Fibroblast of lung (primary cell): ENCODE data around the gene NIPAL3. TPM values are rescaled to one million over a fixed set of nuclear protein-coding genes. Genes with fewer than 3 reads are reported as not detected.

ENCODE experiments used
- DNase-seq, 2 donors: peaks; one replicate each; pipeline versions ENCODE4 v3.0.0 to v3.0.0-alpha.2; 2010; ENCODE audit warnings: low read depth in 2 of 2
- H2AFZ ChIP-seq: 2 replicates; pipeline ENCODE4 v1.5.1; 2012; ENCODE audit warnings: low read length, control low read depth, inconsistent platforms
- H3K27ac ChIP-seq: 2 replicates; pipeline ENCODE4 v1.5.1; 2011; ENCODE audit warnings: low read length, control low read depth; ENCODE audit not compliant: insufficient read depth
- H3K27me3 ChIP-seq: 2 replicates; pipeline ENCODE4 v1.5.1; 2011; ENCODE audit warnings: mild to moderate bottlenecking, low read length; ENCODE audit not compliant: control insufficient read depth, insufficient read depth
- H3K36me3 ChIP-seq: 2 replicates; pipeline ENCODE4 v1.5.1; 2011; ENCODE audit warnings: low read length; ENCODE audit not compliant: control insufficient read depth, insufficient read depth
- H3K4me1 ChIP-seq: 2 replicates; pipeline ENCODE4 v1.5.1; 2011; ENCODE audit warnings: low read length; ENCODE audit not compliant: control insufficient read depth, insufficient read depth; ENCODE audit errors: extremely low read depth
- H3K4me2 ChIP-seq: 2 replicates; pipeline ENCODE4 v1.5.1; 2011; ENCODE audit warnings: low read length, control low read depth; ENCODE audit not compliant: insufficient read depth; ENCODE audit errors: extremely low read depth
- H3K4me3 ChIP-seq, 4 experiments: fragments of 200-600 bp in 1 of 4; sonication (generic) in 1 of 4; replicated peaks in 1 of 4; 2 replicates each; pipeline ENCODE4 v1.5.1; 2011 to 2016; ENCODE audit warnings: low read length in 4 of 4, low read depth in 3 of 4, mild to moderate bottlenecking in 3 of 4, control low read depth in 2 of 4, inconsistent platforms in 1 of 4, mixed read lengths in 1 of 4; ENCODE audit not compliant: insufficient read depth in 1 of 4; ENCODE audit errors: control extremely low read depth in 1 of 4
- H3K79me2 ChIP-seq: 2 replicates; pipeline ENCODE4 v1.5.1; 2012; ENCODE audit warnings: mild to moderate bottlenecking, low read length, inconsistent platforms; ENCODE audit not compliant: control insufficient read depth, insufficient read depth
- H3K9ac ChIP-seq: 2 replicates; pipeline ENCODE4 v1.5.1; 2011; ENCODE audit warnings: mild to moderate bottlenecking, low read length, control low read depth; ENCODE audit not compliant: insufficient read depth
- H3K9me3 ChIP-seq: 2 replicates; pipeline ENCODE4 v1.5.1; 2012; ENCODE audit warnings: low read depth, low read length; ENCODE audit not compliant: control insufficient read depth, insufficient read depth
- H4K20me1 ChIP-seq: 2 replicates; pipeline ENCODE4 v1.5.1; 2011; ENCODE audit warnings: low read length; ENCODE audit not compliant: control insufficient read depth, insufficient read depth; ENCODE audit errors: extremely low read depth
- EZH2 ChIP-seq: IDR thresholded peaks from 2 replicates; pipeline ENCODE4 v1.5.1; 2012; ENCODE audit warnings: low read length, control low read depth, mild to moderate bottlenecking; ENCODE audit errors: missing control alignments
- polyA plus RNA-seq, 2 donors: library from polyadenylated mRNA; depleted of rRNA in 1 of 2; stranded (reverse) in 1 of 2; unstranded in 1 of 2; fragments of >200 nt; gene quantifications; 2 replicates each; pipeline ENCODE4 v1.2.1, GENCODE V29; 2011 to 2012; ENCODE audit warnings: missing spikeins in 1 of 2
- total RNA-seq: library from RNA; depleted of rRNA; stranded (reverse); fragments of >200 nt; gene quantifications from 2 replicates; pipeline ENCODE4 v1.2.1, GENCODE V29; 2014
- TF ChIP-seq, protein P1 (sequence below), 2 donors: IDR thresholded peaks in 1 of 2; conservative IDR thresholded peaks in 1 of 2; 1 replicate in 1 of 2; 2 replicates in 1 of 2; pipeline ENCODE4 v1.5.1; 2011 to 2012; ENCODE audit warnings: low read length in 2 of 2, control low read depth in 1 of 2, inconsistent platforms in 1 of 2, low read depth in 1 of 2, mild to moderate bottlenecking in 1 of 2

Gene NIPAL3
- total and polyA plus RNA-seq, 2 donors (not counting 1 experiment from before 2014, with no cell fraction given) = 65.3 to 85.2 TPM

- Histone ChIP-seq H3K9ac (no peak overlapping the region), H3K79me2 (peaks cover 13% of the 10 kb centered on the region), H3K4me3 (peak overlapping the region in 2 of 4 experiments; percentile 79 to 80), H3K27ac (no peak overlapping the region), H3K4me1 (peaks cover 15% of the 10 kb centered on the region), H3K9me3 (no peaks in the 10 kb centered on the region), H2AFZ (no peak overlapping the region), H3K36me3 (no peaks in the 10 kb centered on the region), H3K4me2 (peak overlapping the region; percentile 91), H3K27me3 (no peaks in the 10 kb centered on the region), H4K20me1 (no peaks in the 10 kb centered on the region)
- DNase-seq = no peak
- TF ChIP-seq EZH2 = no peak
- TF ChIP-seq, protein P1, sequence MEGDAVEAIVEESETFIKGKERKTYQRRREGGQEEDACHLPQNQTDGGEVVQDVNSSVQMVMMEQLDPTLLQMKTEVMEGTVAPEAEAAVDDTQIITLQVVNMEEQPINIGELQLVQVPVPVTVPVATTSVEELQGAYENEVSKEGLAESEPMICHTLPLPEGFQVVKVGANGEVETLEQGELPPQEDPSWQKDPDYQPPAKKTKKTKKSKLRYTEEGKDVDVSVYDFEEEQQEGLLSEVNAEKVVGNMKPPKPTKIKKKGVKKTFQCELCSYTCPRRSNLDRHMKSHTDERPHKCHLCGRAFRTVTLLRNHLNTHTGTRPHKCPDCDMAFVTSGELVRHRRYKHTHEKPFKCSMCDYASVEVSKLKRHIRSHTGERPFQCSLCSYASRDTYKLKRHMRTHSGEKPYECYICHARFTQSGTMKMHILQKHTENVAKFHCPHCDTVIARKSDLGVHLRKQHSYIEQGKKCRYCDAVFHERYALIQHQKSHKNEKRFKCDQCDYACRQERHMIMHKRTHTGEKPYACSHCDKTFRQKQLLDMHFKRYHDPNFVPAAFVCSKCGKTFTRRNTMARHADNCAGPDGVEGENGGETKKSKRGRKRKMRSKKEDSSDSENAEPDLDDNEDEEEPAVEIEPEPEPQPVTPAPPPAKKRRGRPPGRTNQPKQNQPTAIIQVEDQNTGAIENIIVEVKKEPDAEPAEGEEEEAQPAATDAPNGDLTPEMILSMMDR (conservative IDR thresholded peaks at IDR 0.05 in 1 of 2, IDR thresholded peaks at IDR 0.05 in 1 of 2; ENCODE audit: low read depth in 1 of 2, low read length in 2 of 2) = no peak
Observed at GRCh38 chr1:24412408-24412807, 3.2 kb upstream of the NIPAL3 start.

GRCh38 chr1:24413350-24414163 lies 2.0 kb upstream of the NIPAL3 start, which contains the start of gene STPG1:
STPG1 (minus strand) TSS chr1:24413782; CDS start chr1:24401388, 12,394 bp downstream.
- Histone ChIP-seq H4K20me1 (no peaks in the 10 kb centered on the region), H3K27me3 (no peaks in the 10 kb centered on the region), H3K4me1 (peaks cover 22% of the 10 kb centered on the region), H2AFZ (peak within 1 kb of the TSS; percentile 87), H3K9me3 (no peaks in the 10 kb centered on the region), H3K9ac (peak within 1 kb of the TSS; percentile 81), H3K4me3 (peak within 1 kb of the TSS; percentile 63 to 80 (median 76)), H3K4me2 (peak within 1 kb of the TSS; percentile 91), H3K79me2 (peaks cover 19% of the 10 kb centered on the region), H3K27ac (peak within 1 kb of the TSS; percentile 92), H3K36me3 (no peaks in the 10 kb centered on the region)
- peak; percentile 72 to 88 for DNase-seq
- TF ChIP-seq EZH2 = no peak
- TF ChIP-seq, protein P1 (conservative IDR thresholded peaks at IDR 0.05 in 1 of 2, IDR thresholded peaks at IDR 0.05 in 1 of 2; ENCODE audit: low read depth in 1 of 2, low read length in 2 of 2) = no peak

- Histone ChIP-seq H3K4me2 (no peak overlapping the region), H3K4me1 (peaks cover 20% of the 10 kb centered on the region), H3K9ac (no peak overlapping the region), H3K79me2 (peaks cover 23% of the 10 kb centered on the region), H4K20me1 (no peaks in the 10 kb centered on the region), H3K36me3 (no peaks in the 10 kb centered on the region), H2AFZ (no peak overlapping the region), H3K9me3 (no peaks in the 10 kb centered on the region), H3K27me3 (no peaks in the 10 kb centered on the region), H3K27ac (no peak overlapping the region), H3K4me3 (peak overlapping the region in 2 of 4 experiments; percentile 93 to 95)
- TF ChIP-seq, protein P1 (conservative IDR thresholded peaks at IDR 0.05 in 1 of 2, IDR thresholded peaks at IDR 0.05 in 1 of 2; ENCODE audit: low read depth in 1 of 2, low read length in 2 of 2) = no peak
- no peak for TF ChIP-seq EZH2
- no peak for DNase-seq
Observed at GRCh38 chr1:24414775-24415333, 748 bp upstream of the NIPAL3 start.
